K562 (cell line): ENCODE data around the gene TP53TG5. TPM values are rescaled to one million over a fixed set of nuclear protein-coding genes. Genes with fewer than 3 reads are reported as not detected.

ENCODE experiments used
- ATAC-seq: fragments of 200-7000 bp; cut with Tn5 transposase; 3 replicates; pipeline ENCODE4 v1.9.1; 2020; ENCODE audit warnings: moderate library complexity
- BruUV-seq: library from RNA; stranded (reverse); fragments of 400-500 nt; replicated peaks from 2 replicates; lab custom pipeline; 2021; lab: Mats Ljungman, UMichigan
- CTCF ChIA-PET: fragments of 300-600 bp; formaldehyde crosslinking; extraction: SDS; loops from one replicate; lab custom pipeline; 2021; ENCODE audit warnings: low intra/inter-chr PET ratio; lab: Yijun Ruan, JAX
- POLR2A ChIA-PET: fragments of 300-600, 350-650 bp; sonication (Branson Sonifier 250); formaldehyde crosslinking; extraction: SDS; loops from one replicate; lab custom pipeline; 2021; ENCODE audit warnings: antibody characterized with exemption, inconsistent platforms; lab: Yijun Ruan, JAX
- DNase-seq, 4 experiments: peaks; one replicate each; pipeline versions ENCODE4 v3.0.0 to v3.0.0-alpha.2; 2011 to 2018; ENCODE audit warnings: low spot score in 3 of 4, mixed read lengths in 3 of 4; ENCODE audit errors: extremely low read depth in 1 of 4
- FAIRE-seq: peaks from 2 replicates; lab custom pipeline; 2011; peaks lifted over from hg19 to GRCh38; lab: Jason Lieb, UNC
- H2AFZ ChIP-seq: 2 replicates; pipeline ENCODE4 v1.6.0; 2011; ENCODE audit warnings: low read depth, low read length, control low read depth, inconsistent platforms
- H3K27ac ChIP-seq: fragments of 200-600 bp; 3 replicates; pipeline ENCODE4 v1.8.0; 2011; ENCODE audit warnings: low read depth, mild to moderate bottlenecking, control low read depth, inconsistent platforms, low read length, moderate library complexity, mixed read lengths; ENCODE audit errors: extremely low read depth
- H3K27me3 ChIP-seq, 2 experiments: fragments of 300-600 bp in 1 of 2; 2 replicates in 1 of 2; 3 replicates in 1 of 2; pipeline versions ENCODE4 v1.6.0 to v1.8.0; 2011; ENCODE audit warnings: inconsistent platforms in 2 of 2, low read length in 2 of 2, mild to moderate bottlenecking in 1 of 2, mixed read lengths in 1 of 2, moderate library complexity in 1 of 2; ENCODE audit not compliant: control insufficient read depth in 2 of 2, insufficient read depth in 2 of 2
- H3K36me3 ChIP-seq: fragments of 300-600 bp; 3 replicates; pipeline ENCODE4 v1.8.0; 2011; ENCODE audit warnings: mild to moderate bottlenecking, low read length, inconsistent platforms; ENCODE audit not compliant: control insufficient read depth, insufficient read depth
- H3K4me1 ChIP-seq, 2 experiments: fragments of 200-600 bp in 1 of 2; replicated peaks in 1 of 2; 2 replicates in 1 of 2; 3 replicates in 1 of 2; pipeline versions ENCODE4 v1.5.1 to v1.8.0; 2011; ENCODE audit warnings: inconsistent platforms in 2 of 2, low read length in 2 of 2, mild to moderate bottlenecking in 1 of 2, mixed read lengths in 1 of 2, moderate library complexity in 1 of 2; ENCODE audit not compliant: control insufficient read depth in 2 of 2, insufficient read depth in 2 of 2
- H3K4me2 ChIP-seq: 2 replicates; pipeline ENCODE4 v1.6.1; 2011; ENCODE audit warnings: low read length, control low read depth, inconsistent platforms, mixed read lengths; ENCODE audit not compliant: insufficient read depth
- H3K4me3 ChIP-seq: fragments of 200-600 bp; sonication (generic), shearing (Covaris generic); 2 replicates; pipeline ENCODE4 v1.5.1; 2016; ENCODE audit warnings: control low read depth, inconsistent platforms
- H3K79me2 ChIP-seq: fragments of 200-600 bp; 3 replicates; pipeline ENCODE4 v1.8.0; 2011; ENCODE audit warnings: low read length, inconsistent platforms; ENCODE audit not compliant: control insufficient read depth, insufficient read depth
- H3K9ac ChIP-seq, 2 experiments: 2 replicates each; pipeline versions ENCODE4 v1.6.0 to v1.6.1; 2011; ENCODE audit warnings: low read depth in 2 of 2, low read length in 2 of 2, control low read depth in 1 of 2, inconsistent platforms in 1 of 2, mild to moderate bottlenecking in 1 of 2, mixed read lengths in 1 of 2; ENCODE audit not compliant: insufficient read depth in 1 of 2
- H3K9me1 ChIP-seq: one replicate; pipeline ENCODE4 v1.6.0; 2011; ENCODE audit warnings: inconsistent platforms, mild to moderate bottlenecking, low read length, moderate library complexity; ENCODE audit not compliant: control insufficient read depth, insufficient read depth
- H3K9me3 ChIP-seq: replicated peaks from 2 replicates; pipeline ENCODE4 v1.5.1; 2011; ENCODE audit warnings: low read depth, low read length, inconsistent platforms; ENCODE audit not compliant: control insufficient read depth, insufficient read depth
- H4K20me1 ChIP-seq: replicated peaks from 2 replicates; pipeline ENCODE4 v1.6.1; 2011; ENCODE audit warnings: low read length, inconsistent platforms, mixed read lengths; ENCODE audit not compliant: control insufficient read depth, insufficient read depth
- BMI1 ChIP-seq: fragments of 150-350 bp; IDR thresholded peaks from 2 replicates; pipeline ENCODE4 v1.6.1; 2014; ENCODE audit warnings: low read length
- FOSL1 ChIP-seq: fragments of 200-800 bp; sonication (Bioruptor generic); conservative IDR thresholded peaks from 2 replicates; pipeline ENCODE4 v1.6.1; 2016; ENCODE audit warnings: missing genetic modification characterization, missing compliant biosample characterization
- FOXP1 ChIP-seq: sonication (generic); formaldehyde crosslinking; IDR thresholded peaks from 2 replicates; pipeline ENCODE4 v1.8.0; 2022; ENCODE audit warnings: mild to moderate bottlenecking, missing genetic modification reagents
- MXI1 ChIP-seq: IDR thresholded peaks from 2 replicates; pipeline ENCODE4 v1.6.1; 2011; ENCODE audit warnings: low read depth, mild to moderate bottlenecking, improper control_type of control experiment, low read length
- POLR2G ChIP-seq: fragments of 200-400 bp; formaldehyde crosslinking; IDR thresholded peaks from 2 replicates; pipeline ENCODE4 v1.6.1; 2017; ENCODE audit warnings: low read depth, mild to moderate bottlenecking, antibody characterized with exemption, low read length, moderate library complexity
- POLR3A ChIP-seq: IDR thresholded peaks from 2 replicates; pipeline ENCODE4 v1.6.1; 2011; ENCODE audit warnings: borderline replicate concordance, mild to moderate bottlenecking, moderate library complexity; ENCODE audit not compliant: insufficient read length, insufficient read depth; ENCODE audit errors: extremely low read depth
- RBFOX2 ChIP-seq: fragments of 200-400 bp; formaldehyde crosslinking; IDR thresholded peaks from 2 replicates; pipeline ENCODE4 v1.6.1; 2017; ENCODE audit warnings: low read depth, mild to moderate bottlenecking, low read length, moderate library complexity
- SUPT5H ChIP-seq: fragments of 450-650 bp; IDR thresholded peaks from 2 replicates; pipeline ENCODE4 v1.6.1; 2016
- WGBS: fragments of 100-300 bp; shearing (Covaris generic); methylation state at CpG from one replicate; pipeline ENCODE4 v1.1.6; 2016; ENCODE audit warnings: low coverage, mixed read lengths; ENCODE audit not compliant: insufficient coverage; ENCODE audit errors: missing lambda C conversion rate; 5-methylcytosine and 5-hydroxymethylcytosine counted together
- in situ Hi-C: fragments of 300-500 bp; cut with MboI; formaldehyde crosslinking; loops from 4 replicates; pipeline ENCODE4 v1.15.0; 2018; ENCODE audit warnings: inconsistent platforms, mixed read lengths
- intact Hi-C: fragments of 100-400 bp; cut with micrococcal nuclease; formaldehyde crosslinking; loops from 2 replicates; pipeline ENCODE4 v1.14.2; 2022
- polyA plus RNA-seq, 8 experiments: library from polyadenylated mRNA; depleted of rRNA in 4 of 8; stranded (reverse) in 5 of 8; unstranded in 3 of 8; fragments of >200 nt; fragmentation: Nextera tagmentation in 2 of 8; fragmentation: Illumina TruSeq in 1 of 8; extraction: Ambion mirVana in 2 of 8; extraction: Trizol in 1 of 8; gene quantifications; 2 replicates each; pipeline versions ENCODE4 v1.2.1 to v1.2.3, GENCODE V29; 2011 to 2014; ENCODE audit warnings: inconsistent platforms in 1 of 8, missing spikeins in 1 of 8
- total RNA-seq, 7 experiments: library from RNA; depleted of rRNA in 6 of 7; stranded (reverse); fragments of >200 nt in 6 of 7; fragmentation: Illumina TruSeq in 2 of 7; extraction: Trizol in 2 of 7; gene quantifications; 2 replicates each; pipeline versions ENCODE4 v1.2.1 to v1.2.3, GENCODE V29; 2011 to 2021; ENCODE audit warnings: low replicate concordance in 1 of 7

The TP53TG5 gene
- total and polyA plus RNA-seq, 9 of the 15 experiments (the other 6 are each of a cell fraction or from before 2014, with no cell fraction given) = 0.04 to 0.05 (median 0.04) TPM; not detected in 6

GRCh38 chr20:45426320-45427016, 48.3 kb upstream of the TP53TG5 start:
- ChIA-PET POLR2A (interaction anchor here (0.8 to 2.0 kb wide), 7 partner anchors 7 to 78 kb away, joined by 3 to 7 read pairs (median 6); partner anchors contain the start of genes DBNDD2, PIGT and SDC4), CTCF (no interaction called here)
- H3K27ac ChIP-seq = no peak overlapping the region
- H3K9me1 ChIP-seq = no peaks in the 10 kb centered on the region
- DNase-seq = peak in 2 of 4 experiments; percentile 31 to 49
- H3K4me2 ChIP-seq = no peak overlapping the region
- no peak for TF ChIP-seq POLR3A
- peak; percentile 37; the same call in 1 of the 2 replicates for TF ChIP-seq SUPT5H
- BruUV-seq = no TSS peak
- H3K9me3 ChIP-seq = no peaks in the 10 kb centered on the region
- no peak overlapping the region for H3K4me3 ChIP-seq
- no peaks in the 10 kb centered on the region for H4K20me1 ChIP-seq
- in situ Hi-C loops = no loop called here
- peaks cover 40% of the 10 kb centered on the region; the same call in 1 of the 3 replicates for H3K36me3 ChIP-seq
- WGBS = 43% methylated on average over 4 of the region's 5 CpGs
- no peaks in the 10 kb centered on the region for H3K27me3 ChIP-seq
- ATAC-seq = peak; percentile 68
- H3K9ac ChIP-seq = peak overlapping the region in 1 of 2 experiments; percentile 36; a peak in 1 of 4 replicates
- no peak for FAIRE-seq
- H2AFZ ChIP-seq = no peak overlapping the region
- H3K79me2 ChIP-seq = no peaks in the 10 kb centered on the region
- H3K4me1 ChIP-seq = peaks cover 11 to 17% of the 10 kb centered on the region in 2 experiments; a peak in 4 of 5 replicates
- intact Hi-C loops = no loop called here

DNA sequence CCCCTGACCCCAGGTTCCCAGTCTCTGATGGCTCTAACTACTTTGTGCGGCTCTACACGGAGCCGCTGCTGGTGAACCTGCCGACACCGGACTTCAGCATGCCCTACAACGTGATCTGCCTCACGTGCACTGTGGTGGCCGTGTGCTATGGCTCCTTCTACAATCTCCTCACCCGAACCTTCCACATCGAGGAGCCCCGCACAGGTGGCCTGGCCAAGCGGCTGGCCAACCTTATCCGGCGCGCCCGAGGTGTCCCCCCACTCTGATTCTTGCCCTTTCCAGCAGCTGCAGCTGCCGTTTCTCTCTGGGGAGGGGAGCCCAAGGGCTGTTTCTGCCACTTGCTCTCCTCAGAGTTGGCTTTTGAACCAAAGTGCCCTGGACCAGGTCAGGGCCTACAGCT, 47.4 kb upstream of the TP53TG5 start:
- Histone ChIP-seq H3K9me3 (no peaks in the 10 kb centered on the region), H3K79me2 (no peaks in the 10 kb centered on the region), H3K4me1 (peaks cover 11 to 17% of the 10 kb centered on the region in 2 experiments; a peak in 4 of 5 replicates), H3K9ac (no peak overlapping the region; a peak in 1 of 4 replicates), H3K27ac (no peak overlapping the region), H3K4me3 (no peak overlapping the region), H2AFZ (no peak overlapping the region), H4K20me1 (no peaks in the 10 kb centered on the region), H3K27me3 (no peaks in the 10 kb centered on the region), H3K4me2 (no peak overlapping the region), H3K36me3 (peaks cover 49% of the 10 kb centered on the region; the same call in 1 of the 3 replicates), H3K9me1 (no peaks in the 10 kb centered on the region)
- ChIA-PET CTCF (no interaction called here), POLR2A (no interaction called here)
- DNase-seq (no peak), FAIRE-seq (no peak), ATAC-seq (no peak)
- 93% methylated on average over 12 of the region's 17 CpGs for WGBS
- intact Hi-C loops (no loop called here), in situ Hi-C loops (no loop called here)
- 0 out of 2 replicates have a peak, but pooled peaks have one; percentile 30 for TF ChIP-seq RBFOX2
- no peak for TF ChIP-seq BMI1
- TF ChIP-seq POLR2G = 0 out of 2 replicates have a peak, but pooled peaks have one; percentile 25
- no peak for TF ChIP-seq MXI1
- no peak for TF ChIP-seq FOSL1 (tag)
- no peak for TF ChIP-seq FOXP1 (CRISPR knock-in tag)
- no TSS peak for BruUV-seq
